PC-3 (cell line): ENCODE measurements around the gene CCL7. TPM values are rescaled to one million over a fixed set of nuclear protein-coding genes. Genes with fewer than 3 reads are reported as not detected.

ENCODE experiments used
- ATAC-seq: fragments of 200-7000 bp; cut with Tn5 transposase; 2 replicates; pipeline ENCODE4 v1.9.1; 2020; ENCODE audit warnings: mild to moderate bottlenecking, moderate library complexity
- BruUV-seq: library from RNA; stranded (reverse); fragments of 400-500 nt; replicated peaks from 2 replicates; lab custom pipeline; 2021; lab: Mats Ljungman, UMichigan
- CTCF ChIA-PET: fragments of 300-600 bp; sonication (Branson Sonifier 250); formaldehyde crosslinking; loops from one replicate; lab custom pipeline; 2022; ENCODE audit warnings: antibody characterized with exemption; lab: Charles Lee
- POLR2A ChIA-PET: fragments of 300-600 bp; sonication (Branson Sonifier 250); formaldehyde crosslinking; loops from one replicate; lab custom pipeline; 2022; ENCODE audit warnings: antibody characterized with exemption; ENCODE audit not compliant: unreplicated experiment; lab: Charles Lee
- DNase-seq: peaks from one replicate; pipeline ENCODE4 v3.0.0-alpha.2; 2015
- H2AFZ ChIP-seq: fragments of 300-600 bp; sonication (generic); 2 replicates; pipeline ENCODE4 v1.6.0; 2016; ENCODE audit warnings: antibody characterized with exemption, low read length
- H3F3A ChIP-seq: fragments of 300-600 bp; sonication (generic); one replicate; pipeline ENCODE4 v1.6.0; 2017; ENCODE audit warnings: antibody characterized with exemption, low read length, control low read depth, mild to moderate bottlenecking; ENCODE audit not compliant: unreplicated experiment
- H3K27ac ChIP-seq: fragments of 300-600 bp; sonication (generic); 2 replicates; pipeline ENCODE4 v1.5.1; 2016; ENCODE audit warnings: mild to moderate bottlenecking, low read length
- H3K27me3 ChIP-seq: fragments of 300-600 bp; sonication (generic); 2 replicates; pipeline ENCODE4 v1.6.1; 2016; ENCODE audit warnings: low read length, mixed read lengths
- H3K36me3 ChIP-seq: fragments of 300-600 bp; sonication (generic); 2 replicates; pipeline ENCODE4 v1.6.1; 2016; ENCODE audit warnings: low read depth, mixed run types, low read length, mixed read lengths
- H3K4me1 ChIP-seq: fragments of 300-600 bp; sonication (generic); 2 replicates; pipeline ENCODE4 v1.5.1; 2016; ENCODE audit warnings: low read length; ENCODE audit not compliant: insufficient read depth
- H3K4me2 ChIP-seq: fragments of 300-600 bp; sonication (generic); 2 replicates; pipeline ENCODE4 v1.6.0; 2016; ENCODE audit warnings: low read length
- H3K4me3 ChIP-seq: fragments of 300-600 bp; sonication (generic); 2 replicates; pipeline ENCODE4 v1.5.1; 2016; ENCODE audit warnings: mild to moderate bottlenecking, low read length, mixed read lengths
- H3K79me2 ChIP-seq: fragments of 300-600 bp; sonication (generic); 2 replicates; pipeline ENCODE4 v1.6.1; 2017; ENCODE audit warnings: low read length, mixed read lengths
- H3K9ac ChIP-seq: fragments of 300-600 bp; sonication (generic); 2 replicates; pipeline ENCODE4 v1.6.0; 2016; ENCODE audit warnings: mild to moderate bottlenecking, low read length
- H3K9me2 ChIP-seq: fragments of 300-600 bp; sonication (generic); replicated peaks from 2 replicates; pipeline ENCODE4 v1.6.1; 2016; ENCODE audit warnings: mixed run types, low read length, mixed read lengths
- H3K9me3 ChIP-seq: fragments of 300-600 bp; sonication (generic); 2 replicates; pipeline ENCODE4 v1.6.1; 2016; ENCODE audit warnings: low read length, mixed read lengths
- H4K20me1 ChIP-seq: fragments of 300-600 bp; sonication (generic); 2 replicates; pipeline ENCODE4 v1.6.1; 2016; ENCODE audit warnings: low read length, mixed read lengths
- EZH2 ChIP-seq: fragments of 300-600 bp; sonication (generic); IDR thresholded peaks from one replicate; pipeline ENCODE4 v1.6.1; 2017; ENCODE audit warnings: antibody characterized with exemption, mild to moderate bottlenecking, low read length; ENCODE audit not compliant: unreplicated experiment
- EZH2phosphoT487 ChIP-seq: fragments of 300-600 bp; sonication (generic); IDR thresholded peaks from 2 replicates; pipeline ENCODE4 v1.6.1; 2018; ENCODE audit warnings: mild to moderate bottlenecking, antibody characterized with exemption, low read length, borderline replicate concordance
- intact Hi-C: fragments of 100-400 bp; cut with micrococcal nuclease; formaldehyde crosslinking; loops from 2 replicates; pipeline ENCODE4 v1.9.0; 2023
- total RNA-seq: library from RNA; depleted of rRNA; stranded (reverse); fragments of >200 nt; gene quantifications from 2 replicates; pipeline ENCODE4 v1.2.3, GENCODE V29; 2014
- TF ChIP-seq, protein P1 (sequence below): fragments of 300-600 bp; sonication (generic); conservative IDR thresholded peaks from 2 replicates; pipeline ENCODE4 v1.5.1; 2017; ENCODE audit warnings: antibody characterized with exemption, low read depth, mild to moderate bottlenecking, low read length

Gene CCL7
- total RNA-seq, 1 experiment from 2014 or later, result not detected

DNA sequence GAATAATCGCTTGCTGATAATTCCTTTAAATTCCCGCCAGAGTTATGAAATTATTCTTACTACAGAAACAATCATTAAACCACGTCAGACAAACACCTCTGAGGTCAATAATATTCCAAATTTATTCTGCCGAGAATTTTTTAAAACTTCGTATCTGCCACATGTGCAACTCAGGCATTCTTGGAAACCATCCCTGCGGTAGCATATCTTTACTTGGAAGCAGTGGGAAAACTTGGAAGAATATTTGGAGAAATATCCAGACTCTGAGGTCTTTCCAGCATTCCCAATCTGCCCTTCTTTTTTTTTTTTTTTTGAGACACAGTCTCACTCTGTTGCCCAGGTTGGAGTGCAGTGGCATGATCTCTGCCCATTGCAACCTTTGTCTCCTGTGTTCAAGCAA is 13.6 kb downstream of the CCL7 start:
- no TSS peak for BruUV-seq
- no peak for ATAC-seq

DNA sequence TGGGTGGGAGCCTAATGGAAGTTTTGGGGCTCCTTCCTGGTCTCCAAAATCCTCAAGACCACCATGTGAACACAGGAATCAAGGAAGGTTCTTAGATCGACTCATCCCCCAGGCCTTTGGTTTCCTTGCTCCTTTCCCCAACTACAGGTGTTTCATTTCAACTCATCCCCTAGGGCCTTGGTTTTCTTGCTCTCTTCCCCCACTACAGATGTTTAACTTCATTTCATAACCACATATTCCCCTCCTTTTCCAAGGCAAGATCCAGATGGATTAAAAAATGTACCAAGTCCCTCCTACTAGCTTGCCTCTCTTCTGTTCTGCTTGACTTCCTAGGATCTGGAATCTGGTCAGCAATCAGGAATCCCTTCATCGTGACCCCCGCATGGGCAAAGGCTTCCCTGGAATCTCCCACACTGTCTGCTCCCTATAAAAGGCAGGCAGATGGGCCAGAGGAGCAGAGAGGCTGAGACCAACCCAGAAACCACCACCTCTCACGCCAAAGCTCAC is 15.3 kb downstream of the CCL7 start, which contains the start of gene CCL11:
CCL11 (plus strand) TSS at position 457 of the 507 bp plus-strand sequence. CDS start 67 bp downstream, outside the sequence.
- Histone ChIP-seq H3K4me2 (no peak within 1 kb of the TSS), H3K4me3 (no peak within 1 kb of the TSS), H3K9me2 (no peaks in the 10 kb centered on the region), H3F3A (no peaks in the 10 kb centered on the region), H3K27ac (no peak within 1 kb of the TSS), H3K27me3 (no peaks in the 10 kb centered on the region), H3K4me1 (no peaks in the 10 kb centered on the region), H3K9ac (no peak within 1 kb of the TSS), H3K9me3 (no peaks in the 10 kb centered on the region), H3K36me3 (no peaks in the 10 kb centered on the region), H4K20me1 (no peaks in the 10 kb centered on the region), H3K79me2 (no peaks in the 10 kb centered on the region), H2AFZ (no peak within 1 kb of the TSS)
- CTCF ChIA-PET, result no interaction called here
- ATAC-seq (no peak), DNase-seq (no peak)
- no TSS peak for BruUV-seq
- intact Hi-C loops, result no loop called here
- POLR2A ChIA-PET, result no interaction called here
- TF ChIP-seq, protein P1, sequence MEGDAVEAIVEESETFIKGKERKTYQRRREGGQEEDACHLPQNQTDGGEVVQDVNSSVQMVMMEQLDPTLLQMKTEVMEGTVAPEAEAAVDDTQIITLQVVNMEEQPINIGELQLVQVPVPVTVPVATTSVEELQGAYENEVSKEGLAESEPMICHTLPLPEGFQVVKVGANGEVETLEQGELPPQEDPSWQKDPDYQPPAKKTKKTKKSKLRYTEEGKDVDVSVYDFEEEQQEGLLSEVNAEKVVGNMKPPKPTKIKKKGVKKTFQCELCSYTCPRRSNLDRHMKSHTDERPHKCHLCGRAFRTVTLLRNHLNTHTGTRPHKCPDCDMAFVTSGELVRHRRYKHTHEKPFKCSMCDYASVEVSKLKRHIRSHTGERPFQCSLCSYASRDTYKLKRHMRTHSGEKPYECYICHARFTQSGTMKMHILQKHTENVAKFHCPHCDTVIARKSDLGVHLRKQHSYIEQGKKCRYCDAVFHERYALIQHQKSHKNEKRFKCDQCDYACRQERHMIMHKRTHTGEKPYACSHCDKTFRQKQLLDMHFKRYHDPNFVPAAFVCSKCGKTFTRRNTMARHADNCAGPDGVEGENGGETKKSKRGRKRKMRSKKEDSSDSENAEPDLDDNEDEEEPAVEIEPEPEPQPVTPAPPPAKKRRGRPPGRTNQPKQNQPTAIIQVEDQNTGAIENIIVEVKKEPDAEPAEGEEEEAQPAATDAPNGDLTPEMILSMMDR, result no peak
- TF ChIP-seq EZH2 (no peak), EZH2phosphoT487 (no peak)

More for the DNA sequence above, 13.6 kb downstream of the CCL7 start:
- ChIA-PET CTCF (no interaction called here), POLR2A (no interaction called here)
- Histone ChIP-seq H3K4me2 (no peak overlapping the region), H3K9me3 (no peaks in the 10 kb centered on the region), H3K4me1 (no peaks in the 10 kb centered on the region), H2AFZ (no peak overlapping the region), H3K27ac (no peak overlapping the region), H3K27me3 (no peaks in the 10 kb centered on the region), H3K4me3 (no peak overlapping the region), H3K79me2 (no peaks in the 10 kb centered on the region), H3K9me2 (no peaks in the 10 kb centered on the region), H3F3A (no peaks in the 10 kb centered on the region), H3K9ac (no peak overlapping the region), H3K36me3 (no peaks in the 10 kb centered on the region), H4K20me1 (no peaks in the 10 kb centered on the region)
- DNase-seq, result no peak
- intact Hi-C loops, result no loop called here
- TF ChIP-seq EZH2, result no peak
- TF ChIP-seq, protein P1, result no peak
- TF ChIP-seq EZH2phosphoT487, result no peak

DNA sequence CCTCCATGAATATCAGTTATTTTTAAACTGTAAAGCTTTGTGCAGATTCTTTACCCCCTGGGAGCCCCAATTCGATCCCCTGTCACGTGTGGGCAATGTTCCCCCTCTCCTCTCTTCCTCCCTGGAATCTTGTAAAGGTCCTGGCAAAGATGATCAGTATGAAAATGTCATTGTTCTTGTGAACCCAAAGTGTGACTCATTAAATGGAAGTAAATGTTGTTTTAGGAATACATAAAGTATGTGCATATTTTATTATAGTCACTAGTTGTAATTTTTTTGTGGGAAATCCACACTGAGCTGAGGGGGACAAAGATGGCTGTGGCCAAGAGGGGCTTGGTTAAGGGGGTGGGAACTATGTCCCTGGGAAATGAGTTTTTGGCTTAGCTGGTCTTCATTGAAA is 17.9 kb downstream of the CCL7 start:
- ATAC-seq, result no peak

More for the DNA sequence above, 17.9 kb downstream of the CCL7 start:
- Histone ChIP-seq H3K79me2 (no peaks in the 10 kb centered on the region), H3K9me3 (no peaks in the 10 kb centered on the region), H3K4me2 (no peak overlapping the region), H3K36me3 (no peaks in the 10 kb centered on the region), H4K20me1 (no peaks in the 10 kb centered on the region), H3F3A (no peaks in the 10 kb centered on the region), H3K27ac (no peak overlapping the region), H3K4me1 (no peaks in the 10 kb centered on the region), H3K4me3 (no peak overlapping the region), H2AFZ (no peak overlapping the region), H3K9ac (no peak overlapping the region), H3K9me2 (no peaks in the 10 kb centered on the region), H3K27me3 (no peaks in the 10 kb centered on the region)
- no peak for DNase-seq
- ChIA-PET CTCF (no interaction called here), POLR2A (no interaction called here)
- intact Hi-C loops, result no loop called here
- TF ChIP-seq EZH2, result no peak
- TF ChIP-seq EZH2phosphoT487, result no peak
- TF ChIP-seq, protein P1, result no peak
- BruUV-seq, result no TSS peak
